ENCODE results near the gene SYF2.

GRCh38 chr1:25209516-25209915, 22.8 kb downstream of the SYF2 start:
- TF ChIP-seq CTCF (conservative IDR thresholded peaks at IDR 0.05; ENCODE audit: low read depth, low read length) (no peak), EZH2phosphoT487 (IDR thresholded peaks at IDR 0.05; ENCODE audit: borderline replicate concordance, low read length) (no peak)
